Mesenchymal stem cell (in vitro differentiated cells and primary cell): ENCODE results near the gene SMARCD1.

ENCODE experiments used
- DNase-seq: peaks from one replicate; pipeline ENCODE4 v3.0.0-alpha.2; 2013
- H2AFZ ChIP-seq: one replicate; pipeline ENCODE4 v1.6.1; 2013; ENCODE audit warnings: low read depth, mild to moderate bottlenecking, control low read depth, inconsistent platforms, low read length, moderate library complexity
- H2AK5ac ChIP-seq: 2 replicates; pipeline ENCODE4 v1.6.1; 2013; ENCODE audit warnings: low read length, moderate library complexity, mild to moderate bottlenecking, inconsistent platforms; ENCODE audit not compliant: severe bottlenecking
- H2BK120ac ChIP-seq: one replicate; pipeline ENCODE4 v1.6.1; 2013; ENCODE audit warnings: low read depth, mild to moderate bottlenecking, inconsistent platforms, low read length, moderate library complexity
- H2BK12ac ChIP-seq, 2 experiments: one replicate each; pipeline ENCODE4 v1.6.1; 2013; ENCODE audit warnings: inconsistent platforms in 2 of 2, low read length in 2 of 2, mild to moderate bottlenecking in 2 of 2, moderate library complexity in 2 of 2, control low read depth in 1 of 2
- H2BK15ac ChIP-seq: one replicate; pipeline ENCODE4 v1.6.1; 2013; ENCODE audit warnings: mild to moderate bottlenecking, low read depth, inconsistent platforms; ENCODE audit not compliant: poor library complexity, severe bottlenecking
- H2BK5ac ChIP-seq: 2 replicates; pipeline ENCODE4 v1.6.1; 2013; ENCODE audit warnings: low read depth, mild to moderate bottlenecking, low read length, control low read depth, inconsistent platforms; ENCODE audit not compliant: poor library complexity, severe bottlenecking
- H3K14ac ChIP-seq, 2 experiments: one replicate each; pipeline ENCODE4 v1.6.1; 2013; ENCODE audit warnings: inconsistent platforms in 2 of 2, low read length in 2 of 2, control low read depth in 1 of 2, mild to moderate bottlenecking in 1 of 2, moderate library complexity in 1 of 2
- H3K18ac ChIP-seq, 2 experiments: one replicate each; pipeline ENCODE4 v1.6.1; 2013; ENCODE audit warnings: inconsistent platforms in 2 of 2, low read length in 2 of 2, control low read depth in 1 of 2, low read depth in 1 of 2, mild to moderate bottlenecking in 1 of 2
- H3K23ac ChIP-seq, 2 experiments: one replicate each; pipeline ENCODE4 v1.6.1; 2013; ENCODE audit warnings: inconsistent platforms in 2 of 2, low read length in 2 of 2, mild to moderate bottlenecking in 2 of 2, moderate library complexity in 2 of 2, control low read depth in 1 of 2
- H3K27ac ChIP-seq: 2 replicates; pipeline ENCODE4 v1.5.1; 2013; ENCODE audit warnings: mild to moderate bottlenecking, moderate library complexity, low read length, control low read depth, inconsistent platforms; ENCODE audit not compliant: poor library complexity, severe bottlenecking
- H3K27me3 ChIP-seq, 2 experiments: 2 replicates each; pipeline versions ENCODE4 v1.6.1 to v1.7.0; 2013; ENCODE audit warnings: low read length in 2 of 2, mild to moderate bottlenecking in 2 of 2, moderate library complexity in 2 of 2, control low read depth in 1 of 2, inconsistent platforms in 1 of 2; ENCODE audit not compliant: control insufficient read depth in 1 of 2, insufficient read depth in 1 of 2
- H3K36me3 ChIP-seq, 2 experiments: 2 replicates each; pipeline versions ENCODE4 v1.6.1 to v1.7.0; 2013; ENCODE audit warnings: low read length in 2 of 2, control low read depth in 1 of 2, inconsistent platforms in 1 of 2, low read depth in 1 of 2, mild to moderate bottlenecking in 1 of 2; ENCODE audit not compliant: insufficient read depth in 2 of 2, control insufficient read depth in 1 of 2
- H3K4ac ChIP-seq, 2 experiments: one replicate each; pipeline ENCODE4 v1.6.1; 2013; ENCODE audit warnings: inconsistent platforms in 2 of 2, low read length in 2 of 2, mild to moderate bottlenecking in 2 of 2, moderate library complexity in 2 of 2, control low read depth in 1 of 2, low read depth in 1 of 2
- H3K4me1 ChIP-seq: 2 replicates; pipeline ENCODE4 v1.6.1; 2013; ENCODE audit warnings: low read depth, low read length, control low read depth; ENCODE audit not compliant: control insufficient read depth, insufficient read depth
- H3K4me2 ChIP-seq: 2 replicates; pipeline ENCODE4 v1.6.1; 2013; ENCODE audit warnings: low read length, mild to moderate bottlenecking, inconsistent platforms; ENCODE audit not compliant: poor library complexity, severe bottlenecking
- H3K4me3 ChIP-seq, 2 experiments: 2 replicates each; pipeline versions ENCODE4 v1.5.1 to v1.7.0; 2013; ENCODE audit warnings: low read length in 2 of 2, mild to moderate bottlenecking in 2 of 2, control low read depth in 1 of 2, low read depth in 1 of 2; ENCODE audit not compliant: insufficient read depth in 1 of 2
- H3K79me1 ChIP-seq: replicated peaks from 2 replicates; pipeline ENCODE4 v1.6.1; 2013; ENCODE audit warnings: mild to moderate bottlenecking, control low read depth, low read length, inconsistent platforms; ENCODE audit not compliant: poor library complexity, severe bottlenecking
- H3K9ac ChIP-seq: 2 replicates; pipeline ENCODE4 v1.7.0; 2013; ENCODE audit warnings: mild to moderate bottlenecking, low read length, moderate library complexity
- H3K9me3 ChIP-seq: 2 replicates; pipeline ENCODE4 v1.7.0; 2013; ENCODE audit warnings: mild to moderate bottlenecking, low read length; ENCODE audit not compliant: control insufficient read depth
- H4K8ac ChIP-seq: one replicate; pipeline ENCODE4 v1.6.1; 2013; ENCODE audit warnings: inconsistent platforms, mild to moderate bottlenecking, low read length, moderate library complexity
- H4K91ac ChIP-seq: one replicate; pipeline ENCODE4 v1.6.1; 2013; ENCODE audit warnings: mild to moderate bottlenecking, low read length, inconsistent platforms
- WGBS: methylation state at CpG from one replicate; pipeline ENCODE4 v1.1.7; 2013; ENCODE audit warnings: mixed read lengths; 5-methylcytosine and 5-hydroxymethylcytosine counted together

SMARCD1 gene

DNA sequence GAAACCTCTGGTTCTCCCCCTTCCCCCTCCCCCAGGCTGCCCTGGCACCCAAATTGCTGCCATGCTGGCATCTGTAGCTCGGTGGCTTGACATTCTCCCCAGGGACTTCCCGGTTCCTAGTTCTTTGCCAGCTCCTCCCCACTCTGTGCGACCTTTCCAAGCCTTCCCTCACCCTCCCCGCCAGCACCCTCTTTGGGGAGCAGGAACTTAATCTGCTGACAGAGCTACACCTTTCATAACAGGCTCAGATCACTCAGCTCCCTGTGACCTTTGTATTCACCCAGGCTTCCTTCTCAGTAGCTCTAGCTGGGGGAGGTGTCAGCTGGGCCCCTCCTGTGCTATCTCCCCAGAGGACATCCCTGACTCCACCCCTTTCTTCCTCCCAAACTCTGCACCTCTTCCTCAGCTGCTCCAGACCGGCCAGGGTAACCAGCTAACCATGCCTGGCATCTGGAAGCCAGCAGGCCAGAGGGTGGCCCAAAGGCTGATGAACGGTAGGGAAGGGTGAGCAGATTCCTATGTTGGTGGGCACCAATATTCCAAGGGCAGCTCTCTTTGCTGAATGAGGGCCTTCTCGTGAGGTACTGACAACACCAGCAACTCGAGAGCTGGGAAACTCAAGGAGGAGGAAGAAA lies 25.1 kb downstream of the SMARCD1 start:
- H2BK5ac ChIP-seq: peak overlapping the region; percentile 36
- H3K14ac ChIP-seq: no peak overlapping the region
- peak overlapping the region in 1 of 2 experiments; percentile 35 for H3K4ac ChIP-seq
- no peaks in the 10 kb centered on the region for H3K9me3 ChIP-seq
- peak overlapping the region; percentile 18 to 23 for H2BK12ac ChIP-seq
- H2BK120ac ChIP-seq: no peak overlapping the region
- H3K27ac ChIP-seq: peak overlapping the region; percentile 69
- no peak for DNase-seq
- H3K9ac ChIP-seq: peak overlapping the region; percentile 68
- no peak overlapping the region for H3K23ac ChIP-seq
- peak overlapping the region in 1 of 2 experiments; percentile 46 for H3K4me3 ChIP-seq
- peaks cover 0 to 5% of the 10 kb centered on the region in 2 experiments for H3K27me3 ChIP-seq
- peak overlapping the region; percentile 0 for H4K91ac ChIP-seq
- H2BK15ac ChIP-seq: peak overlapping the region; percentile 83
- H2AFZ ChIP-seq: peak overlapping the region; percentile 73
- H3K79me1 ChIP-seq: no peaks in the 10 kb centered on the region
- H3K4me1 ChIP-seq: peaks cover 34% of the 10 kb centered on the region
- no peak overlapping the region for H2AK5ac ChIP-seq
- H3K18ac ChIP-seq: peak overlapping the region; percentile 16 to 70
- peak overlapping the region; percentile 100 for H4K8ac ChIP-seq
- peaks cover 0 to 3% of the 10 kb centered on the region in 2 experiments for H3K36me3 ChIP-seq
- WGBS: 59% methylated on average over 7 of the region's 8 CpGs
- peak overlapping the region; percentile 19 for H3K4me2 ChIP-seq

DNA sequence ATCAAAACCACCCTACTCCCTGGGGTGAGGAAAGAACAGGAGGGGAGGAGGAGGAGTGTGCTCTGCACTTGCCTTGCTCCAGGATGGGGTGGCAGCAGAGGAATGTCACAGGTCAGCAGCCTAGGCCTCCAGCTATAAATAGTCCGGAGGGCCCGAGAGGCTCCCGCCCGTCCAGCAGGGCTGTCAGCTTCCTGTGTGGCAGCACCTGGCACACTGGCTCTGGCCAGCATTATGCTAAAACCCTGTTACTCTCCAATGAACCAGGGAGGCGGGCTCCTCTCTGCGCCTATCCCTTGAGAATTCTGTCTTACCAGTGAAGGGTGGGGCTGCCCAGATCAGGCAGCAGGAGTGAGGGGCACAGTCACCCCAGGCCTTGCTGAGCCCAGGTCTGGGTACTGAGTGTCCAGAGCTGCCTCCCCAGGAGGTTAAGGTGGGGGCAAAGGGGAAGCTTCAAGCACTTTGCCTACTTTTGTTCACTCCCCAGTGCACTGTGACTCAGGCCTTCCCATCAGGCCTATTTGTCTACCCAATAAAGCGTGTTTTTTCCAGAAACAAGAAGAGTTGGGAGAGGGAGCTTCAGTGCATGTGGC lies 25.7 kb downstream of the SMARCD1 start:
- peak overlapping the region; percentile 35 for H2BK120ac ChIP-seq
- H3K9ac ChIP-seq: peak overlapping the region; percentile 68
- H3K79me1 ChIP-seq: no peaks in the 10 kb centered on the region

DNA sequence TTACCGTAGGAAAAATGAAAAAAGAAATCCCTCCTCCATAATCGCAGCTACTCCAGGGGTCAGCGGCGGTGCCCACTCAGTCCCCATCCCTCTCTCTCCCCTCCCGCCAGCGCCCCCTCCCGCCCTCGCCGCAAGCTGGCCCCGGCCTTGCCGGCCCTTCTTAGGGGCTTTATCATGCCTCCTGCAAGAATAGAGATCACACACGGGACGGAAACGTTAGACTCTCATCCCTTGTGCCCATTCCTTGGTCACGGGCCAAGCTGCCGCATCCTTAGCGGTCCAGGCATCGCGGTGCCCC lies 26.2 kb downstream of the SMARCD1 start:
- no peak overlapping the region for H2BK15ac ChIP-seq
- H2AFZ ChIP-seq: peak overlapping the region; percentile 88
- peak overlapping the region; percentile 15 to 46 for H3K4me3 ChIP-seq
- H3K36me3 ChIP-seq: peaks cover 6 to 11% of the 10 kb centered on the region in 2 experiments
- no peak overlapping the region for H2AK5ac ChIP-seq
- H3K27me3 ChIP-seq: no peaks in the 10 kb centered on the region
- peak overlapping the region; percentile 87 for H3K4me2 ChIP-seq
- H3K23ac ChIP-seq: no peak overlapping the region
- DNase-seq: no peak
- peak overlapping the region in 1 of 2 experiments; percentile 67 for H2BK12ac ChIP-seq
- H3K18ac ChIP-seq: peak overlapping the region; percentile 82 to 90
- H3K79me1 ChIP-seq: no peaks in the 10 kb centered on the region
- H3K9ac ChIP-seq: peak overlapping the region; percentile 68
- peak overlapping the region in 1 of 2 experiments; percentile 59 for H3K4ac ChIP-seq
- 12% methylated on average over 19 of the region's 19 CpGs for WGBS
- H3K9me3 ChIP-seq: no peaks in the 10 kb centered on the region
- H3K4me1 ChIP-seq: peaks cover 34% of the 10 kb centered on the region
- H4K91ac ChIP-seq: peak overlapping the region; percentile 71
- no peak overlapping the region for H3K14ac ChIP-seq
- H2BK120ac ChIP-seq: peak overlapping the region; percentile 49
- H2BK5ac ChIP-seq: no peak overlapping the region
- H4K8ac ChIP-seq: peak overlapping the region; percentile 100
- peak overlapping the region; percentile 69 for H3K27ac ChIP-seq

More for the DNA sequence above, 25.7 kb downstream of the SMARCD1 start:
- Histone ChIP-seq H2BK15ac (no peak overlapping the region), H3K36me3 (peaks cover 4 to 8% of the 10 kb centered on the region in 2 experiments), H3K4ac (peak overlapping the region; percentile 59 to 89), H3K4me3 (peak overlapping the region in 1 of 2 experiments; percentile 46), H3K23ac (no peak overlapping the region), H4K8ac (peak overlapping the region; percentile 100), H3K14ac (peak overlapping the region in 1 of 2 experiments; percentile 61), H2AK5ac (peak overlapping the region; percentile 80), H3K4me2 (peak overlapping the region; percentile 1), H3K27me3 (no peaks in the 10 kb centered on the region), H4K91ac (peak overlapping the region; percentile 71), H3K9me3 (no peaks in the 10 kb centered on the region), H2BK5ac (peak overlapping the region; percentile 46), H3K4me1 (peaks cover 34% of the 10 kb centered on the region), H2BK12ac (peak overlapping the region; percentile 7 to 40), H3K18ac (peak overlapping the region; percentile 82 to 90), H3K27ac (peak overlapping the region; percentile 69), H2AFZ (peak overlapping the region; percentile 42)
- peak; percentile 58 for DNase-seq
- 37% methylated on average over 7 of the region's 7 CpGs for WGBS

DNA sequence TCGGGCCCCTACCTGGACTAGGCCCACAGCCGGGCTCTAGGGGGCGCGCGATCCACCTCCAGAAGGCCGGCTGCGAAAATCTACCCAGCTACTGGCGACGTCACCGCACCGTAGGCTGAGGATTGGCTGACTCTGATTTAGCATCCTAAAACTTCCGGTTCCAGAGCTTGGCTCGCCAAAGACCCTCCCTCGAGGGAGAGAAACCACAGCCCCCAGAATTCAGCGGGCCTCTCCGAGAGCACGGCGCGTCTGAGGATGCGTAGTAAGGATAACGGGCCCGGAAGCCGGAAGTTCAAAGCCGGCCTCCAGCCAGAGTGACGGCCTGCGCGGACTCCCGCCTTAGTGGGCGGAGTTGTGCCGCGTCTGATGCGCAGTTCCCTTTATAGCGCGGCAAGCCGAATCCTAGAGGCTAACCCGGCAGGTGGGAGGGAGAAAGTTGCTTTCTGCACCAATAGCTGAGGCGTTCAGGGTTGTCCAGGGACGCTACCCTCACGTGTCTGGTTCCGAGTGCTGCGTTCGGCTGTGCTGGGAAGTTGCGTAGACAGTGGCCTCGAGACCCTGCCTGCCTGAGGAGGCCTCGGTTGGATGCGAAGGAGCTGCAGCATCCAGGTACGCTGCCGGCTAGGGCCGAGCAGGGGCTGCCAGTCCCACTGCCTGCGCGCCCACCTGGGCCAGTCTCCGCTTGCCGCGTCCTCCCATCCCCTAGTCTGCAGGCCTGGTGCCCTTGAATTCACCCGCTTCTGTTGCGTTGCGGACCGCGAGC lies 26.7 kb downstream of the SMARCD1 start, which contains the start of gene COX14:
COX14 (plus strand) TSS at position 544 of the 763 bp plus-strand sequence. CDS start 7,808 bp downstream, outside the sequence.
- Histone ChIP-seq H2BK5ac (no peak within 1 kb of the TSS), H2BK120ac (peak within 1 kb of the TSS; percentile 49), H3K36me3 (peaks cover 6 to 17% of the 10 kb centered on the region in 2 experiments), H3K27me3 (no peaks in the 10 kb centered on the region), H3K4me2 (peak within 1 kb of the TSS; percentile 87), H3K4me1 (peaks cover 34% of the 10 kb centered on the region), H3K23ac (peak within 1 kb of the TSS in 1 of 2 experiments; percentile 63), H3K9ac (peak within 1 kb of the TSS; percentile 100), H4K8ac (peak within 1 kb of the TSS; percentile 100), H2AFZ (peak within 1 kb of the TSS; percentile 92), H2BK12ac (peak within 1 kb of the TSS; percentile 40 to 67), H3K27ac (peak within 1 kb of the TSS; percentile 85), H4K91ac (peak within 1 kb of the TSS; percentile 87), H3K4ac (peak within 1 kb of the TSS; percentile 64 to 89), H3K14ac (peak within 1 kb of the TSS in 1 of 2 experiments; percentile 95), H3K9me3 (no peaks in the 10 kb centered on the region), H3K18ac (peak within 1 kb of the TSS; percentile 91 to 93), H2BK15ac (no peak within 1 kb of the TSS), H2AK5ac (peak within 1 kb of the TSS; percentile 80), H3K4me3 (peak within 1 kb of the TSS; percentile 83 to 100), H3K79me1 (no peaks in the 10 kb centered on the region)
- DNase-seq: peak; percentile 100
- under 1% methylated on average over 59 of the region's 59 CpGs for WGBS
